Camera-type eye (tissue), 1 donor: ENCODE data around the gene NIF3L1. TPM values are rescaled to one million over a fixed set of nuclear protein-coding genes. Genes with fewer than 3 reads are reported as not detected.

Source experiments
- total RNA-seq: library from RNA; depleted of rRNA; stranded (reverse); fragments of >200 nt; gene quantifications from one replicate; pipeline ENCODE4 v1.2.3, GENCODE V29; 2014

NIF3L1 gene
- total RNA-seq = 25.5 TPM

GRCh38 chr2:200888704-200889625 lies at the start of gene NIF3L1, which contains the start of gene PPIL3:
TSS of gene NIF3L1 (plus strand) at chr2:200889371. CDS start at chr2:200891944, 2,573 bp downstream.
TSS of gene PPIL3 (minus strand) at chr2:200889077. CDS start at chr2:200887615, 1,462 bp downstream.

GRCh38 chr2:200864176-200865034 lies 24.8 kb upstream of the NIF3L1 start, which contains the start of gene CLK1:
TSS of gene CLK1 (minus strand) at chr2:200864658. CDS start at chr2:200861862, 2,796 bp downstream.

Other genes with a start within 250 kb of the NIF3L1 start
- gene BZW1, start 77.5 kb upstream of the NIF3L1 start, total RNA-seq = 220 TPM
- gene CLK1, start 24.7 kb upstream of the NIF3L1 start, total RNA-seq = 392 TPM
- 49.1 TPM for gene PPIL3, start 294 bp upstream of the NIF3L1 start, total RNA-seq
- gene ORC2, start 74.3 kb downstream of the NIF3L1 start, total RNA-seq = 28.0 TPM
- 37.5 TPM for gene HYCC2, start 182.3 kb downstream of the NIF3L1 start, total RNA-seq
- 37.2 TPM for gene NDUFB3, start 182.6 kb downstream of the NIF3L1 start, total RNA-seq
- gene CFLAR, start 226.8 kb downstream of the NIF3L1 start, total RNA-seq = 119 TPM